NB4 (cell line): ENCODE measurements around the gene HLA-DPA1.

Experiments
- CTCF ChIP-seq: IDR thresholded peaks from one replicate; pipeline ENCODE4 v1.5.1; 2012; ENCODE audit warnings: low read depth, low read length
- MYC ChIP-seq: IDR thresholded peaks from 2 replicates; pipeline ENCODE4 v1.6.1; 2011; ENCODE audit warnings: low read depth, low read length
- POLR2A ChIP-seq: IDR thresholded peaks from 2 replicates; pipeline ENCODE4 v1.6.1; 2011; ENCODE audit warnings: mild to moderate bottlenecking; ENCODE audit not compliant: insufficient read length; ENCODE audit errors: extremely low read depth

DNA sequence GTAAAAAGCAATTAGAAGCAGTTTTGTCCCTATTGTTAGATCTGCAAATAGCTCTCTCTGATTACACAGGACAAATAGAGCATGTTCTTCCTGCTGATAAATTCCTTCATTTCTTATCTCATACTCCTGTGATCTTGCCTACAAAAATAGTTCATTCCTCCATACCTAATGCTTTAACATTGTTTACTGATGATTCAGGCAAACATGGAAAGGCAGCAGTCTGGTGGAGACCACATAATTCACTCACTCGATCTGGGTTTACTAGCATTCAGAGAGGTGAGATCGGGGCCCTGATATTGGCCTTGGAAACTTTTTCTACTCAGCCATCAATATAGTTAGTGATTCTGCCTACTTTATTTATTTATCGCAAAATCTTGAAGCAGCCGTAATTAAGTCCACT lies 20.2 kb downstream of the HLA-DPA1 start:
- no peak for TF ChIP-seq CTCF
- no peak for TF ChIP-seq POLR2A
- no peak for TF ChIP-seq MYC
